Astrocyte (in vitro differentiated cells and primary cell): ENCODE data around the gene RNU1-1. TPM values are rescaled to one million over a fixed set of nuclear protein-coding genes. Genes with fewer than 3 reads are reported as not detected.
"Not testable (repeated sequence)": the region's sequence is repeated elsewhere in the genome, so short reads cannot be mapped to it uniquely, and the experiment has no call there.

Source experiments
- DNase-seq: peaks from one replicate; pipeline ENCODE4 v3.0.0-alpha.2; 2010; ENCODE audit warnings: low read depth
- FAIRE-seq: peaks from 2 replicates; lab custom pipeline; 2011; peaks lifted over from hg19 to GRCh38; lab: Jason Lieb, UNC
- H2AFZ ChIP-seq: 2 replicates; pipeline ENCODE4 v1.6.0; 2012; ENCODE audit warnings: low read depth, low read length, inconsistent platforms
- H3K27ac ChIP-seq: 2 replicates; pipeline ENCODE4 v1.5.1; 2011; ENCODE audit warnings: low read depth, low read length, inconsistent platforms
- H3K27me3 ChIP-seq: 2 replicates; pipeline ENCODE4 v1.6.0; 2011; ENCODE audit warnings: low read length, inconsistent platforms; ENCODE audit not compliant: insufficient read depth
- H3K36me3 ChIP-seq: 2 replicates; pipeline ENCODE4 v1.5.1; 2011; ENCODE audit warnings: low read length, inconsistent platforms; ENCODE audit not compliant: insufficient read depth
- H3K4me1 ChIP-seq: 2 replicates; pipeline ENCODE4 v1.5.1; 2011; ENCODE audit warnings: low read length, inconsistent platforms; ENCODE audit not compliant: insufficient read depth
- H3K4me2 ChIP-seq: 2 replicates; pipeline ENCODE4 v1.6.0; 2012; ENCODE audit warnings: low read length, inconsistent platforms
- H3K4me3 ChIP-seq: 2 replicates; pipeline ENCODE4 v1.5.1; 2011; ENCODE audit warnings: low read depth, mild to moderate bottlenecking, low read length, inconsistent platforms; ENCODE audit not compliant: insufficient read depth
- H3K79me2 ChIP-seq: 2 replicates; pipeline ENCODE4 v1.6.0; 2012; ENCODE audit warnings: mild to moderate bottlenecking, low read length, inconsistent platforms; ENCODE audit not compliant: insufficient read depth
- H3K9ac ChIP-seq: 2 replicates; pipeline ENCODE4 v1.6.0; 2012; ENCODE audit warnings: mild to moderate bottlenecking, low read length, inconsistent platforms
- H3K9me3 ChIP-seq: 2 replicates; pipeline ENCODE4 v1.5.1; 2012; ENCODE audit warnings: low read depth, mild to moderate bottlenecking, low read length, inconsistent platforms; ENCODE audit not compliant: insufficient read depth
- H4K20me1 ChIP-seq: 2 replicates; pipeline ENCODE4 v1.6.0; 2012; ENCODE audit warnings: low read length, inconsistent platforms; ENCODE audit not compliant: insufficient read depth
- H3K27ac Mint-ChIP-seq: one replicate; pipeline ENCODE4 v1.8.0; 2021; ENCODE audit warnings: mild to moderate bottlenecking, mixed read lengths; ENCODE audit not compliant: unreplicated experiment
- H3K27me3 Mint-ChIP-seq: one replicate; pipeline ENCODE4 v1.8.0; 2021; ENCODE audit warnings: low read depth, mixed read lengths; ENCODE audit not compliant: unreplicated experiment
- H3K36me3 Mint-ChIP-seq: one replicate; pipeline ENCODE4 v1.8.0; 2021; ENCODE audit warnings: low read depth, mixed read lengths; ENCODE audit not compliant: unreplicated experiment
- H3K4me1 Mint-ChIP-seq: one replicate; pipeline ENCODE4 v1.8.0; 2021; ENCODE audit warnings: low read depth, mixed read lengths; ENCODE audit not compliant: unreplicated experiment
- H3K4me3 Mint-ChIP-seq: one replicate; pipeline ENCODE4 v1.8.0; 2021; ENCODE audit warnings: mild to moderate bottlenecking, moderate library complexity, mixed read lengths; ENCODE audit not compliant: unreplicated experiment
- H3K9me3 Mint-ChIP-seq: one replicate; pipeline ENCODE4 v1.8.0; 2021; ENCODE audit warnings: mild to moderate bottlenecking, mixed read lengths; ENCODE audit not compliant: unreplicated experiment
- total RNA-seq: library from RNA; stranded (reverse); gene quantifications from 2 replicates; pipeline ENCODE4 v1.2.1, GENCODE V29; 2021

Gene RNU1-1
- total RNA-seq, 1 donor from 2014 or later, result 1,356 TPM

DNA sequence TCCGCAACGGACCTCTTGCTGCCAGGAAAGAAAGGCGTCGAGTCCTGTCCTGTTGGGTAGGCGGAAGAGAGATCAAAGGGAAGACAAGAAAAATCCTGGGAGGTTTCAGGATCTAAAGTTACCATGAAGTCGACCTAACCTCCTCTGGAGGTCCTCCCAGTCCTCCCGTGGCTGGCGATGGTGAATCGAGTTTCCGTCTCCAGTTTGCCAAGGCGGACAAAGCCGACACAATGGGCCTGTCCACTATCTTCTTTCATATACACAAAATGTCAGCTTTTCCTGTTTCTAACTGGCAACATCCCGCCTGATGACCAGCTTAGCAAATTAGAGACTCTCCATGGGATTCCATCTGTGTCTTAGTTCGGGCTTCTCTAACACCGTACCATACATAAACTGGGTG is 22.7 kb upstream of the RNU1-1 start:
- H3K36me3 ChIP-seq, H4K20me1 ChIP-seq, H3K4me2 ChIP-seq, H3K4me3 Mint-ChIP-seq, H3K4me1 Mint-ChIP-seq, H3K9me3 ChIP-seq, DNase-seq, H3K9ac ChIP-seq, H3K36me3 Mint-ChIP-seq, H3K27ac ChIP-seq, H3K9me3 Mint-ChIP-seq, H2AFZ ChIP-seq, H3K4me3 ChIP-seq, FAIRE-seq, H3K79me2 ChIP-seq, H3K27me3 ChIP-seq, H3K27ac Mint-ChIP-seq, H3K4me1 ChIP-seq: not testable (repeated sequence)
- H3K27me3 Mint-ChIP-seq, result peaks cover 14% of the 10 kb centered on the region

- H2AFZ ChIP-seq, H3K27ac Mint-ChIP-seq, FAIRE-seq, H3K27me3 ChIP-seq, H3K4me3 Mint-ChIP-seq, H3K9ac ChIP-seq, H3K4me3 ChIP-seq, H3K4me1 ChIP-seq, H3K36me3 ChIP-seq, H4K20me1 ChIP-seq, H3K27ac ChIP-seq, DNase-seq, H3K79me2 ChIP-seq, H3K36me3 Mint-ChIP-seq, H3K9me3 ChIP-seq, H3K4me1 Mint-ChIP-seq, H3K9me3 Mint-ChIP-seq: not testable (repeated sequence)
- peaks cover 21% of the 10 kb centered on the region for H3K27me3 Mint-ChIP-seq
- peak overlapping the region; percentile 73 for H3K4me2 ChIP-seq
These were observed 21.8 kb upstream of the RNU1-1 start for GRCh38 chr1:16535898-16536297.

DNA sequence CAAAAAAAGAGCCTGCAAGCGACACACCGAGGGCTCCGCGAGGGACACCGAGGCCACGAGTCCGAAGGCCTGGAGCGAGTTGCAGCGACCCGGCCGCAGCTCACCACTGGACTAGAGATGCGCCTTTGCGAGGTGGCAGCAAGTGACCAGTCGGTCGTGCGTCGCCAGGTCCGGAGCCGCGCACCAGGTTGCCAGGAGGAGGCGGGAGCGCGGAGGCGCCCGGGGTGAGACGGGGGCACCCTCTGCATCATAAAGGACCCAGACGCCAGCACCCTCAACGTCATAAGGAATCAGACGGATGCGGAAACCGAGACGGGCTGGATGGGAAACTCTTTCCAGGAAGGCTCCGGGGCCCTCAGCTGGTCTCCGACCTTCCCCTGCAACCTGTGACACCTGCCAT is 21.4 kb upstream of the RNU1-1 start:
- H3K4me1 ChIP-seq, result not testable (repeated sequence)

DNA sequence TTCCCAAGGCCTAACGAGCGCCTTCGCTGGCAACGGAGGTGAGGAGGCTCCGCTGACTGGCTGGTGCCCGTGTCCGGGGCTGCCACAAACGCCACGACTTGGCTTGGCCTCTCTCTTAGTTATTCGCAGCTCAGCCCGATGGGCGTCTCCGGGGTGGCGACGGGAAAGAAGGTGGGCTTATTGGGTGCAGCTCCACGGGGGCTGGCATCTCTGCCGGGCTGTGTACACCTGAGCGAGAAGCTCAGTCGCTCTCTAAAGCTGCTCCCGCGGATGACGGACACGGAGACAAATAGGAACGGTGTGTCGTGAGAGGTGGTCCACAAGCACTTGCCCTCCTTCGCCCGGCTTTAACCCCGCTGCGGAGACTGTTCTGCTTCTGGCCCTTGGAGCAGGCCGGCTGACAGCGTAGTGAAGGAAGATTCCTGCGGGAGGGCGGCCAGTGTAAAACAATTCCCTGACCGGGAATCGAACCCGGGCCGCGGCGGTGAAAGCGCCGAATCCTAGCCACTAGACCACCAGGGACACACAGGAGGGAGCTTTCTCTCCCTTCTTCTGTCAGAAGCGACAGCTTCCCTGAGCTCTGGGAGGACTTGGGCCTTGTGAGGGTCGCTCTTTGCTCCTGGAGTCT is 20.9 kb upstream of the RNU1-1 start:
- not testable (repeated sequence) for H3K36me3 Mint-ChIP-seq, H3K27me3 ChIP-seq, H3K9me3 Mint-ChIP-seq, H3K4me1 ChIP-seq, H3K9ac ChIP-seq, H3K36me3 ChIP-seq, FAIRE-seq, H3K4me1 Mint-ChIP-seq, H3K79me2 ChIP-seq, H3K9me3 ChIP-seq, H3K27ac ChIP-seq, H4K20me1 ChIP-seq, H3K27ac Mint-ChIP-seq
- Mint-ChIP-seq H3K4me3 (peak overlapping the region; percentile 78), H3K27me3 (peaks cover 20% of the 10 kb centered on the region)
- Histone ChIP-seq H2AFZ (peak overlapping the region; percentile 10), H3K4me3 (peak overlapping the region; percentile 28), H3K4me2 (peak overlapping the region; percentile 73)
- DNase-seq, result peak; percentile 80

More for the DNA sequence above, 21.4 kb upstream of the RNU1-1 start:
- Histone ChIP-seq H2AFZ (peak overlapping the region; percentile 56), H3K4me2 (peak overlapping the region; percentile 73), H3K4me3 (peak overlapping the region; percentile 28)
- H3K27me3 ChIP-seq, H3K27ac ChIP-seq, H4K20me1 ChIP-seq, H3K9me3 Mint-ChIP-seq, H3K9ac ChIP-seq, H3K4me1 Mint-ChIP-seq, H3K36me3 Mint-ChIP-seq, DNase-seq, H3K36me3 ChIP-seq, H3K27ac Mint-ChIP-seq, H3K79me2 ChIP-seq, H3K9me3 ChIP-seq, FAIRE-seq: not testable (repeated sequence)
- Mint-ChIP-seq H3K27me3 (peaks cover 21% of the 10 kb centered on the region), H3K4me3 (peak overlapping the region; percentile 78)

GRCh38 chr1:16534239-16534828 is 20.2 kb upstream of the RNU1-1 start:
- H3K36me3 Mint-ChIP-seq, H3K9me3 ChIP-seq, H3K79me2 ChIP-seq, H4K20me1 ChIP-seq, H3K4me1 ChIP-seq, DNase-seq, H3K4me3 Mint-ChIP-seq, H3K9ac ChIP-seq, H3K4me3 ChIP-seq, H3K27ac Mint-ChIP-seq, H3K27ac ChIP-seq, H3K36me3 ChIP-seq, H3K27me3 ChIP-seq, FAIRE-seq, H3K9me3 Mint-ChIP-seq, H2AFZ ChIP-seq, H3K4me1 Mint-ChIP-seq: not testable (repeated sequence)
- peak overlapping the region; percentile 22 for H3K4me2 ChIP-seq
- peaks cover 20% of the 10 kb centered on the region for H3K27me3 Mint-ChIP-seq
